ENCODE measurements around the gene CELF1.

DNA sequence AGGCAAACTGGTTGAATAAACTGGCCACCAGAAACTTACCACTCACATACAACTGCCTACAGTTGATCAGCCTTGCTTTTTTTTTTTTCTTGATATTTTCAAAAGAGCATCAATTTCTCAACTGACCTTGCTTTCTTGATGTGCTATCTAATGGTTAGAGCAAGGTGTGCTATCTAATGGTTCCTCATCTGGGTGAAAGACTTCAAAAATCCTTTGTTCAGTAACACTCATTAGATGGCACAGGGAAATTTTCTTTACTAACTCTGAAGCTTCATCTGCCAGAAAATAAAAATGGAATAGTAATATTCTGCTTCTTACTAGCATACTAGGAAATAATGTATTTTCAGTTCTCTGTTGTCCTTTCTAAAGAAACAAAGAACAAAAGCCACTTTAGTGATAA, 52.8 kb downstream of the CELF1 start:
- no peak for TF ChIP-seq POLR2A (IDR thresholded peaks at IDR 0.05)
- TF ChIP-seq, protein P1, sequence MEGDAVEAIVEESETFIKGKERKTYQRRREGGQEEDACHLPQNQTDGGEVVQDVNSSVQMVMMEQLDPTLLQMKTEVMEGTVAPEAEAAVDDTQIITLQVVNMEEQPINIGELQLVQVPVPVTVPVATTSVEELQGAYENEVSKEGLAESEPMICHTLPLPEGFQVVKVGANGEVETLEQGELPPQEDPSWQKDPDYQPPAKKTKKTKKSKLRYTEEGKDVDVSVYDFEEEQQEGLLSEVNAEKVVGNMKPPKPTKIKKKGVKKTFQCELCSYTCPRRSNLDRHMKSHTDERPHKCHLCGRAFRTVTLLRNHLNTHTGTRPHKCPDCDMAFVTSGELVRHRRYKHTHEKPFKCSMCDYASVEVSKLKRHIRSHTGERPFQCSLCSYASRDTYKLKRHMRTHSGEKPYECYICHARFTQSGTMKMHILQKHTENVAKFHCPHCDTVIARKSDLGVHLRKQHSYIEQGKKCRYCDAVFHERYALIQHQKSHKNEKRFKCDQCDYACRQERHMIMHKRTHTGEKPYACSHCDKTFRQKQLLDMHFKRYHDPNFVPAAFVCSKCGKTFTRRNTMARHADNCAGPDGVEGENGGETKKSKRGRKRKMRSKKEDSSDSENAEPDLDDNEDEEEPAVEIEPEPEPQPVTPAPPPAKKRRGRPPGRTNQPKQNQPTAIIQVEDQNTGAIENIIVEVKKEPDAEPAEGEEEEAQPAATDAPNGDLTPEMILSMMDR (IDR thresholded peaks at IDR 0.05): no peak
